Measurements from ENCODE around the gene RNF41.
"Not testable (repeated sequence)": the region's sequence is repeated elsewhere in the genome, so short reads cannot be mapped to it uniquely, and the experiment has no call there.

The RNF41 gene

GRCh38 chr12:56213878-56214277, 7.8 kb downstream of the RNF41 start:
- DNase-seq (ENCODE audit: low read depth in 2 of 3, low spot score in 1 of 3) = no peak

- no peak for DNase-seq (ENCODE audit: low read depth in 2 of 3, low spot score in 1 of 3)
Measured at GRCh38 chr12:56212361-56212760, 9.4 kb downstream of the RNF41 start.

GRCh38 chr12:56208006-56208405, 13.7 kb downstream of the RNF41 start:
- no peak for DNase-seq (ENCODE audit: low read depth in 2 of 3, low spot score in 1 of 3)

GRCh38 chr12:56206452-56207166, 15.1 kb downstream of the RNF41 start:
- DNase-seq (ENCODE audit: low read depth in 2 of 3, low spot score in 1 of 3) = peak in 1 of 3 donors; percentile 28

- DNase-seq (ENCODE audit: low read depth in 2 of 3, low spot score in 1 of 3) = no peak
Measured at GRCh38 chr12:56205445-56205844, 16.3 kb downstream of the RNF41 start.

- no peak for DNase-seq (ENCODE audit: low read depth in 2 of 3, low spot score in 1 of 3)
Measured at GRCh38 chr12:56204275-56204674, 17.4 kb downstream of the RNF41 start.

- no peak for DNase-seq (ENCODE audit: low read depth in 2 of 3, low spot score in 1 of 3)
Measured at GRCh38 chr12:56202838-56203237, 18.9 kb downstream of the RNF41 start.

- no peak for DNase-seq (ENCODE audit: low read depth in 2 of 3, low spot score in 1 of 3)
Measured at GRCh38 chr12:56202366-56202765, 19.4 kb downstream of the RNF41 start.

GRCh38 chr12:56198836-56199235, 22.9 kb downstream of the RNF41 start:
- no peak for DNase-seq (ENCODE audit: low read depth in 2 of 3, low spot score in 1 of 3)

- no peak for DNase-seq (ENCODE audit: low read depth in 2 of 3, low spot score in 1 of 3)
Measured at GRCh38 chr12:56197921-56198635, 23.6 kb downstream of the RNF41 start.

- not testable (repeated sequence) for DNase-seq (ENCODE audit: low read depth in 2 of 3, low spot score in 1 of 3)
Measured at GRCh38 chr12:56196818-56197550, 24.7 kb downstream of the RNF41 start.

GRCh38 chr12:56193025-56193578, 28.6 kb downstream of the RNF41 start:
- peak; percentile 56 to 88 (median 71) for DNase-seq (ENCODE audit: low read depth in 2 of 3, low spot score in 1 of 3)

GRCh38 chr12:56192582-56192981, 29.1 kb downstream of the RNF41 start:
- DNase-seq (ENCODE audit: low read depth in 2 of 3, low spot score in 1 of 3) = no peak

GRCh38 chr12:56190695-56191155, 31.0 kb downstream of the RNF41 start:
- DNase-seq (ENCODE audit: low read depth in 2 of 3, low spot score in 1 of 3) = no peak

- DNase-seq (ENCODE audit: low read depth in 2 of 3, low spot score in 1 of 3) = peak; percentile 77 to 94 (median 89)
Measured at GRCh38 chr12:56189918-56190694, 31.6 kb downstream of the RNF41 start.

GRCh38 chr12:56189099-56189917, 32.4 kb downstream of the RNF41 start, which contains the start of gene SMARCC2:
Gene SMARCC2, minus strand, starts transcription at chr12:56189483. Its CDS starts 22 bp downstream, at chr12:56189461.
- peak; percentile 66 to 82 (median 76) for DNase-seq (ENCODE audit: low read depth in 2 of 3, low spot score in 1 of 3)

- no peak for DNase-seq (ENCODE audit: low read depth in 2 of 3, low spot score in 1 of 3)
Measured at GRCh38 chr12:56188778-56189098, 33.0 kb downstream of the RNF41 start.

- DNase-seq (ENCODE audit: low read depth in 2 of 3, low spot score in 1 of 3) = no peak
Measured at GRCh38 chr12:56188131-56188777, 33.5 kb downstream of the RNF41 start.

GRCh38 chr12:56186957-56187356, 34.8 kb downstream of the RNF41 start:
- DNase-seq (ENCODE audit: low read depth in 2 of 3, low spot score in 1 of 3) = no peak
